Ovary (tissue), 3 donors: ENCODE data around the gene DENND4C.

Experiments
- POLR2A ChIP-seq: fragments of 450-650 bp; IDR thresholded peaks from one replicate; pipeline ENCODE4 v1.6.1; 2017; ENCODE audit warnings: antibody characterized with exemption, mild to moderate bottlenecking, moderate library complexity
- TF ChIP-seq, protein P1 (sequence below), 3 donors: fragments of 450-650 bp in 2 of 3; fragments of 200-600 bp in 1 of 3; IDR thresholded peaks; one replicate each; pipeline versions ENCODE4 v1.5.1 to v1.8.0; 2016 to 2022; ENCODE audit warnings: antibody characterized with exemption in 3 of 3, mild to moderate bottlenecking in 1 of 3
- donor health status: DM: no; HTN: no; CAD: no.

- TF ChIP-seq, protein P1, sequence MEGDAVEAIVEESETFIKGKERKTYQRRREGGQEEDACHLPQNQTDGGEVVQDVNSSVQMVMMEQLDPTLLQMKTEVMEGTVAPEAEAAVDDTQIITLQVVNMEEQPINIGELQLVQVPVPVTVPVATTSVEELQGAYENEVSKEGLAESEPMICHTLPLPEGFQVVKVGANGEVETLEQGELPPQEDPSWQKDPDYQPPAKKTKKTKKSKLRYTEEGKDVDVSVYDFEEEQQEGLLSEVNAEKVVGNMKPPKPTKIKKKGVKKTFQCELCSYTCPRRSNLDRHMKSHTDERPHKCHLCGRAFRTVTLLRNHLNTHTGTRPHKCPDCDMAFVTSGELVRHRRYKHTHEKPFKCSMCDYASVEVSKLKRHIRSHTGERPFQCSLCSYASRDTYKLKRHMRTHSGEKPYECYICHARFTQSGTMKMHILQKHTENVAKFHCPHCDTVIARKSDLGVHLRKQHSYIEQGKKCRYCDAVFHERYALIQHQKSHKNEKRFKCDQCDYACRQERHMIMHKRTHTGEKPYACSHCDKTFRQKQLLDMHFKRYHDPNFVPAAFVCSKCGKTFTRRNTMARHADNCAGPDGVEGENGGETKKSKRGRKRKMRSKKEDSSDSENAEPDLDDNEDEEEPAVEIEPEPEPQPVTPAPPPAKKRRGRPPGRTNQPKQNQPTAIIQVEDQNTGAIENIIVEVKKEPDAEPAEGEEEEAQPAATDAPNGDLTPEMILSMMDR (IDR thresholded peaks at IDR 0.05): peak in 1 of 3 donors; percentile 6
- no peak for TF ChIP-seq POLR2A
These were observed 718 bp upstream of the DENND4C start for GRCh38 chr9:19229595-19230354.
